Hepatocyte (in vitro differentiated cells): Measurements from ENCODE around the gene CCDC148.

Experiments used
- EZH2 ChIP-seq: fragments of 200-600 bp; sonication (generic); IDR thresholded peaks from 2 replicates; pipeline ENCODE4 v1.6.1; 2016; ENCODE audit warnings: antibody characterized with exemption, mild to moderate bottlenecking, borderline replicate concordance
- TF ChIP-seq, protein P1 (sequence below): fragments of 200-600 bp; sonication (generic); IDR thresholded peaks from 2 replicates; pipeline ENCODE4 v1.5.1; 2016; ENCODE audit warnings: antibody characterized with exemption, mild to moderate bottlenecking; ENCODE audit not compliant: poor library complexity

DNA sequence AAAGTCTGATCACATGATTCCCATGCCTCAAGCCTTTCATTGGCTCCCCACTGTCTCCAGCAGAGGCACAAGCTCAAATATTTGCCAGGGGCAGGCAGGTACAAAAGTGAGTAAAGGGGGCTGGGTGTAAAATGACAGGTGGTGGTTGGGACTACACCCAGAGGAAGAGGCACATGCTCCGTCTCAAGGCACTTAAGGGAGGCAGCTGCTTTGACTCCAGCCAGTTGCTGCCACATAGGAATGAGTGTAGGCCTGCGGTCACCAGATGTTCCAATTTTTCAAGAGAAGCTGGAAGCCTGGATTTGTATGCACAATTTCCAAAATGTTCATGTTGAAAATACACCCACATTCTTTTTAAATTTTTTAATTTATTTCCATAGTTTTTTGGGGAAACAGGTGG is 190.4 kb downstream of the CCDC148 start:
- no peak for TF ChIP-seq EZH2
- TF ChIP-seq, protein P1, sequence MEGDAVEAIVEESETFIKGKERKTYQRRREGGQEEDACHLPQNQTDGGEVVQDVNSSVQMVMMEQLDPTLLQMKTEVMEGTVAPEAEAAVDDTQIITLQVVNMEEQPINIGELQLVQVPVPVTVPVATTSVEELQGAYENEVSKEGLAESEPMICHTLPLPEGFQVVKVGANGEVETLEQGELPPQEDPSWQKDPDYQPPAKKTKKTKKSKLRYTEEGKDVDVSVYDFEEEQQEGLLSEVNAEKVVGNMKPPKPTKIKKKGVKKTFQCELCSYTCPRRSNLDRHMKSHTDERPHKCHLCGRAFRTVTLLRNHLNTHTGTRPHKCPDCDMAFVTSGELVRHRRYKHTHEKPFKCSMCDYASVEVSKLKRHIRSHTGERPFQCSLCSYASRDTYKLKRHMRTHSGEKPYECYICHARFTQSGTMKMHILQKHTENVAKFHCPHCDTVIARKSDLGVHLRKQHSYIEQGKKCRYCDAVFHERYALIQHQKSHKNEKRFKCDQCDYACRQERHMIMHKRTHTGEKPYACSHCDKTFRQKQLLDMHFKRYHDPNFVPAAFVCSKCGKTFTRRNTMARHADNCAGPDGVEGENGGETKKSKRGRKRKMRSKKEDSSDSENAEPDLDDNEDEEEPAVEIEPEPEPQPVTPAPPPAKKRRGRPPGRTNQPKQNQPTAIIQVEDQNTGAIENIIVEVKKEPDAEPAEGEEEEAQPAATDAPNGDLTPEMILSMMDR: no peak
